ENCODE data around the gene TNFRSF13B.
"Not testable (repeated sequence)": the region's sequence is repeated elsewhere in the genome, so short reads cannot be mapped to it uniquely, and the experiment has no call there.

Gene TNFRSF13B

GRCh38 chr17:16911141-16911937 lies 60.6 kb downstream of the TNFRSF13B start:
- DNase-seq (ENCODE audit: low read depth in 2 of 2, low spot score in 1 of 2): no peak

GRCh38 chr17:16910341-16910740 lies 61.6 kb downstream of the TNFRSF13B start:
- DNase-seq (ENCODE audit: low read depth in 2 of 2, low spot score in 1 of 2): no peak

- DNase-seq (ENCODE audit: low read depth in 2 of 2, low spot score in 1 of 2): no peak
Observed at GRCh38 chr17:16909472-16910246, 62.3 kb downstream of the TNFRSF13B start.

- no peak for DNase-seq (ENCODE audit: low read depth in 2 of 2, low spot score in 1 of 2)
Observed at GRCh38 chr17:16908273-16908672, 63.6 kb downstream of the TNFRSF13B start.

- DNase-seq (ENCODE audit: low read depth in 2 of 2, low spot score in 1 of 2): no peak
Observed at GRCh38 chr17:16906680-16907079, 65.2 kb downstream of the TNFRSF13B start.

GRCh38 chr17:16905593-16906191 lies 66.2 kb downstream of the TNFRSF13B start:
- DNase-seq (ENCODE audit: low read depth in 2 of 2, low spot score in 1 of 2): no peak

- not testable (repeated sequence) for DNase-seq (ENCODE audit: low read depth in 2 of 2, low spot score in 1 of 2)
Observed at GRCh38 chr17:16903070-16903469, 68.8 kb downstream of the TNFRSF13B start.

GRCh38 chr17:16900288-16900882 lies 71.5 kb downstream of the TNFRSF13B start:
- DNase-seq (ENCODE audit: low read depth in 2 of 2, low spot score in 1 of 2): no peak

GRCh38 chr17:16897211-16897896 lies 74.6 kb downstream of the TNFRSF13B start:
- not testable (repeated sequence) for DNase-seq (ENCODE audit: low read depth in 2 of 2, low spot score in 1 of 2)

GRCh38 chr17:16896235-16896634 lies 75.7 kb downstream of the TNFRSF13B start:
- DNase-seq (ENCODE audit: low read depth in 2 of 2, low spot score in 1 of 2): not testable (repeated sequence)

GRCh38 chr17:16893527-16893926 lies 78.4 kb downstream of the TNFRSF13B start:
- not testable (repeated sequence) for DNase-seq (ENCODE audit: low read depth in 2 of 2, low spot score in 1 of 2)

GRCh38 chr17:16892876-16893454 lies 79.0 kb downstream of the TNFRSF13B start:
- DNase-seq (ENCODE audit: low read depth in 2 of 2, low spot score in 1 of 2): not testable (repeated sequence)

GRCh38 chr17:16889088-16889465 lies 82.8 kb downstream of the TNFRSF13B start:
- DNase-seq (ENCODE audit: low read depth in 2 of 2, low spot score in 1 of 2): no peak
